ENCODE measurements around the gene SPINT2.

DNA sequence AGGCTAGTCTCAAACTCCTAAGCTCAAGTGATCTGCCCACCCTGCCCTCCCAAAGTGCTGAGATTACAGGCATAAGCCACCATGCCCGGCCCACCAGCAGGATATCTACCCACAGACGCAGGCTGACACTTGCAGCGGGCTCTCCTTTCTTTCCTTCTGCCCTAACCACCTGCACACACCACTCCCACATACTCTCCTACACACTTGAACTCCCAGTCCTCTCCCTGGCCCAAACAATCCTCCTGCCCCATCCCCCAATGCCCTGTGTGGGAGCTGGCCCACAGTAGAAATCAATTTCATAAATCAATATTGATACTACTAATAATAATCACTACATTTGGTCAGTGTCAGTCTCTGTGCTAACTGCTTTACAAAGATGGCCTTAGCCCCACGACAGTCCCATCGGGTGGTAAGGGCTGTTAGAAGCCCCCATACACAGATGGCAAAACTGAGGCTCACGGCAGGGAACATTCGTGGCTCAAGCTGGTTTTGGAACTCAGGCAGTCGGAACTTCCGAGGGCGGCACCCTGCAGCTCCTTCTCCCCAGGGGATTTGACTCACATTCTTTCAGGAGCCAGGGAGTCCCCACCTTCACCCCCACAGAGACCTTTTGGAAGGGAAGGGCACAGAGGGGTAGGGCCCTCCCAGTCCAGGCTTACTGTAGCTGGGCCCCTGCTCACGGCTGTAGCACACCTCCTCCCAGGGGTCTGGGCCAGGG, 36.9 kb upstream of the SPINT2 start:
- TF ChIP-seq TAF1 (IDR thresholded peaks at IDR 0.05; ENCODE audit: borderline replicate concordance, low read depth, low read length) (no peak), POLR2AphosphoS5 (IDR thresholded peaks at IDR 0.05; ENCODE audit: low read depth, low read length) (no peak), POLR2A (IDR thresholded peaks at IDR 0.05; ENCODE audit: low read depth, low read length) (no peak)
